GM19372 (cell line): Measurements from ENCODE around the gene HIC1.

ENCODE experiments used
- ATAC-seq: cut with Tn5 transposase; IDR thresholded peaks from one replicate; pipeline ENCODE4 v1.9.1; 2021; ENCODE audit warnings: mild to moderate bottlenecking, low read depth, moderate library complexity; ENCODE audit not compliant: unreplicated experiment

The HIC1 gene

DNA sequence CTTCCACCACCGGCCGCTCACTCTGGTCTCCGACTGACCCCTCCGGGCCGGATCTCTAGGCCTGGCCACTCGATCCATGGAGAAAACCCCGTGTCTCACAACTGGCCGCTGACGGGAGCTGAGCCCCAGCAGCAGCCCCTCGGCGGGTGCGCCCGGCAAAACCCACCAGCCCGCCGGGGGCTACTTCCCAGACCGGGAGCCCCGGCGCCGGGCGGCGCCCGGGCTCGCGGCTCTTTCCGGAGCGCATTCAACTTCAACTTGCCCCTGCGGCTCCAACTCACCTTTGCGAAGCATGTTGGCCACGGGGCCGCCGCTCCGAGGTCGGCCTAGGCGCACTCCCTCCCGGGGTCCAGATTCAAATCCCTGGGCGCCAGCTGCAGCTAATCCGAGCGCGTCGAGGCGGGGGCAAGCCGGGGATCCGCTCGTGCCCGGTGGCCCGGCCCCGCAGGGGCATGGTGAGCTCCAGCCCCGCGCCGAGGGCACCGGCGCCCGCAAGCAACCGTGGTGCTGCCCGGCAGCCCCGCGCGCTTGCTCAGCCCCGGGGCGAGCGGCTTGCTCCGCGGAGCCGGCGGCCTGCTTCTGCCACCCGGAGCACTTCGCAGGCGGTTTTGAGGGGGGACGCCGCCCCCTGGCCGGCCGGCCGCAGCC lies 30.2 kb upstream of the HIC1 start:
- ATAC-seq: no peak

DNA sequence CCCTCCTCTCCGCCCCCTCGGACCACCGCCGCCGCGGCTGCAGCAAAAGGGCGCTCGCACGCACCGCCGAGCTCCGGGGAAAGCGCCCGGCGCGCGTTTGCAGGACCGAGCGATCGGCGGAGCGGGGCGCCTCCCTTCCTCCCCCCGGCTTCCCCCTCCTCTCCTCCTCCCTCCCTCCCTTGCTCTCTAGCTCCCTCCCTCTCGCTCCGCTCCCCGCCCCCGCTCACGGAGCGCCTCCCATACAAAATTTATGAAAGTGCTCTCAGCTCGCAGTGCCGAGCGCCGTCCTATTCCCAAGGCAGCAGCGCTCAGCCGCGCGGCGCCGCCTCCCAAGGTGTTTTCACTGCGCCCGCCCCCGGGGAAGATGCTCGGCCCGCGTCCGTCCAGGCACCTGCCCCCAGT lies 29.7 kb upstream of the HIC1 start, which contains the start of gene RTN4RL1:
RTN4RL1 (minus strand) TSS at position 115 of the 402 bp plus-strand sequence. CDS start 469 bp downstream, outside the sequence.
- no peak for ATAC-seq

DNA sequence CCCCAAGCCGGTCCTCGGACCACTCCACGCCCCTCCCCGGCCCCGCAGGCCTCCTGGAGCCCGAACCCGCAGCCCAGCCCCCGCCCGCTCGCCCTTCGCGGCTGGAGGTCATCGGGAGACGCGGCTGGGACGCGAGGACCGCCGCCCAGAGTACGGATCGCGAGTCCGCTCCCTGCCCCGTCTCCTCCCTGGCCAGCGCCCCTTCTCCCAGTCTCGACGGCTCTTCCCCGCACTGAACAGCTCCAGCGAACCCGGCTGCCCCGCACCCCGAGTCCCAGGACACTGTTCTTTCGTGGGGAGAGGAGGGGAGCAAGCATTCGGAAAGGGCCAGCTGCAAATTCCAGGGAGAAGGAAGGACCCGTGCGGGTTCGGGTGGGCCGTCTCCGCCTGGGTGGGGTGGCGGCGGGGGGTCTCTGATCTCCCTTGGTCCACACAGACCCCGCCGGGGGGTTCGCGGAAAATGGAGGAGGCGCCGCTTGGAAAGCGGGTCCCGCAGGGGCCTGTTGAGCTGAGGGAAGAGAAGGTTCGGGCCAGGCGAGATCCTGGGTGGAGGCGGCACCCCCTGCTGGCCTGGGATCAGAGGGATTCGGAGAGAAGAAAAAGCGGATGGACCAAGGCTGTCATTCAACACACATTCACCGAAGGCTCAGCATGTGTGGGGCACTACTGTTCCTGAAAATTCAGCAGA lies 29.1 kb upstream of the HIC1 start:
- ATAC-seq: no peak

DNA sequence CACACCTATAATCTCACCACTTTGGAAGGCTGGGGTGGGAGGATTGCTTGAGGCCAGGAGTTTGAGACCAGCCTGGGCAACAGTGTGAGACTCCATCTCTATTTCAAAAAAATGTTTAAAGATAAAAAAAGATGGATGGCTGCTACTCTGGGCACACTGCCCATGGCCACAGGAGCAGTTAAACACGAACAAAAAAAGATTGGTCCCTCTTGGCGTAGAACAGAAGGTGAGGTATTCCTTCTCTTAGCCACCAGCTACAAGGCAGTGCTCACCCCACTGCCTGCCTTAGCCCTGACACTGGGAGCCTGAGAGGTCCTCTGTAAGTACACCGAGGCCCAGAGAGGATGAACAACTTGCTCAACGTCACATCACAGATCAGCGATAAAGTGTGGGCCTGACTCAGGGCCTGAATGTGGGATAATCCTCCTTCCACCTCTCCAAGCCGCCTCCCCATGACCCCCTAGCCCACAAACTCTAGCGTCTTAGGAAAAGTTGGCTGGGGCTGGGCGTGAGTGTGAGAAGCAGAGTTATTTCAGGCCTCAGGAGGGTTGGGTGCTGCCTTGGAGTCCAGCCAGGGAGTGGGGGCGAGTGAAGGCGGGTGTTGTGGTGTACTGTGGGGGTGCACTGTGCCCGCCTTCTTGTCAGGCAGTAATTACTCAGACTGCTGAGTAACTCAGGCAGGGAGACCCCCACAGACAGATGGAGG lies 27.2 kb upstream of the HIC1 start:
- no peak for ATAC-seq

DNA sequence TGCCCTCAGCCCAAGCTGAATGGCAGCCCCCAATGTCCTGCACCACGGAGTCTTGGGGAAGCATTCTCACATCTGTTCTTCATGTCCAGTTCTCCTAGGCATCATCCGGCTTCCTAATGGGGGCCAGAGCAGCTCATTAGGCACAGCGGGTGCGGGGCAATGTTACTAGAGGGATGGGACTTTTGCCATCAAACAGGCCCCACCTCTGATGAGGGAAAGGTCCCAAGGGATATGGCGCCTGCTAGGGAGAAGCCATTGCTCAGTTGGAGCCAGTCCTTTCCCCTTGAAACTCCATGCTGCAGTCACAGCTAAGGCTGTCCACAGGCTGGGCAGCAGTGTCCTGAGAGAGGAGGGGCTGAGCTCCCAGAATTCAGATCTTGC lies 26.7 kb upstream of the HIC1 start:
- ATAC-seq: no peak

DNA sequence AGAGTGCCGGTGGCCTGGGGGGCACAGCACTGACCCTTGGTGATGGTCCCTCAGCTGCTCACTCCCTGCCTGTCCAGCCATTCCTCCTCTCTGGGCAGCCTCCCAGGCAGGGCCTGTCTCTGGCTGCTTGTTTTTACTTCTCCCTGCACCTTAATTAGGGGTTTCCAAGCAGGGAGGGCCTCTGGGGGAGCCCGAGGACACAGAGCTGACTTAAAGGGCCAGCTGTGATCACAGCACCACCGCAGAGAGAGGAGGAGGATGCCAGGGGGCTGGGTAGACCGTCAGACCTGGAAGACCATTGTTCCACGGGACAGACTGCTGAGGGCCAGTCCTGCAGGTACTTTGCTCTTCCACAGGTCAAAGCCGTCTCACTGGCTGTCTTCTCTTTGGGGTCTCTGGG lies 26.2 kb upstream of the HIC1 start:
- ATAC-seq: no peak

DNA sequence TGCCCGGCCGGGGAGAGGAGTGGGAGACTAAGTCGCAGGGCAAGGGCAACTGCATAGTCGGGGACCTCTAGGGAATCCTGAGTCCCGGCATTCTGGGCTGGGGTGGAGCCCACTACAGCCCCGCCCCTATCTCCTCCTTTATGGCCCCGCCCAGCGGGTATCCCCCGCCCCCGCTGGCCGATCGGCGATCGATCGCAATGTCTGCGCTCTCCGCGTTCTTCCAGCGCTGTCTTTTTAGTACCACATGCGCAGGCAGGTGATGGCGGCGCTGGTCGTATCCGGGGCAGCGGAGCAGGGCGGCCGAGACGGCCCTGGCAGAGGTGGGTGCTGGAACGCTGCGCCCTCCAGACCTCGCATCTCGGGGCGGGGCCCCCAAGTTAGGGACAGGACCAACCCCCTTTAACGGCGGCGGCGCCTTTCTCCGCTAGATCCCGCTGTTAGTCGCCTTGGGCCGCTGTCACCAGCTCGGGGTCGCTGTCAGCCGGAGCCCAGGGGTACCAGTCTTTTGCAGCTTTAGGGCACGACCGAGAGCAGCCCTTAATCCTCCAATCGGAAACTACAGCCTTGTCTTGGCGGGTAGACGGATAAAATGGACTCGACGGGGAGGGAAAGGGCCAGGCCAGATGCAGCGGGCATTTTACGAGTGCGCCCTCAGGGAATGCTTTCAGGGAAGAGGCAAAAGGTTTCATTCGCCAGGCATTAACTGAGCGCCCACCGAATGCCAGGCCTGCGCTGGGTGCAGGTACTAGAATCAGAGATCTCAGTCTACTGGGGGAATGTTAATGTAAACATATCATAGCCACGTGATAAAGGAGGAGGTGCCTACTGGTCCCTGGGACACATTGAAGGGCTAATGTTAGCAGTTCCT lies 24.8 kb upstream of the HIC1 start, which contains the start of gene DPH1:
DPH1 (plus strand) TSS at position 243 of the 868 bp plus-strand sequence; CDS start at position 260, 17 bp downstream.
- peak; percentile 68 for ATAC-seq

DNA sequence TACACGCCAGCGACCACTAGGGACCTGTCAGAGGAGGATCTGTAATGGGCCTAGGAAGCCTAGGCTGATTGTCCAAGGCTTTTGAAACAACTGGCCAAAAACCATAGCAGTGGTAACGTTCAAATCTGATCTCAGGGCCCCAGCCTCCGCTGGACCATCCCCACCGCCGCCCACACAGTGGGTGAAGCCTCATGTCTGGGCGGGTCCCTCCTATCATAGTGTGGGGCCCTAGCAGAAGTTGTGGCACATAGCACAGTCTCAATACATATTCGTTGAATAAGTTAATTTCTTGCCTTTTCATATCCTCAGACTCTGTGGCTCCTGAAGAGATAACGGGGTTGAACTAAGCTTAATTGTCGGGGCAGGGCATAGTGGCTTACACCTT lies 24.1 kb upstream of the HIC1 start:
- ATAC-seq: no peak

DNA sequence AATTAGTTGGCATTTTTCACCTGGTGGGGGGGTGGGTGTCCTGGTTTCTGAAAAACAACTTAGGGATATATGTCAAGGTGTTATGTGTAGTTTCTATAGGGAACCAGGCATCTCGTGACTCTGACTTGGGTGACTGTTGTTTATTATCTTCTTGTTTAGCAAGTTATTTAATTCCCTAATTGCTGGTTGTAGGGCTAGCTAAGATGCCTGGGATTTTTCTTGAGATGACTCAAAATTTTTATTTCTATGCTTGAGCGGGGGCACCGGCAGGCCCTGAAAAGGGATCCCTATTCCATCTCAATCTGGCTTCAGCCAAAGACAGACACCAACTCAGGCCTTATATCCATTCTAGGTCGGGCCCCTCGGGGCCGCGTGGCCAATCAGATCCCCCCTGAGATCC lies 21.8 kb upstream of the HIC1 start:
- no peak for ATAC-seq

DNA sequence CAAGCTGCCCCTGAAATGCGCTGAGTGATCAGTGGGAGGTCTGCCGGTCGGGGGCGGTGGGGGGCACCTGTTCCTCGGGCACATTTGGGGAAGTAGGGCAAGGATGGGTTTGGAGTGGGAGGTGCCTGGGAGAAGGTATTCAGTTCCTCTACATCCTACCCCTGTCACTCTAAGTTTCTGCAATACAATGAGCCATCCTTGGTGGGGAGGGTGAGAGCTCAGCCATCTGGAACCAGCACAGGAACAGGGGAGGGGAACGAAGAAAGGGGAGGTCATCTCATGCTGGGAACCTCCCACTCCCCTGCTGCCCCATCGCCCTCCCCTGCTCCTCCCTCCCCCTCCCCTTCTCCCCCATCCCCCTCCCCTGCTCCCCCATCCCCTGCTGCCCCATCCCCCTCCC lies 20.7 kb upstream of the HIC1 start:
- ATAC-seq: no peak

DNA sequence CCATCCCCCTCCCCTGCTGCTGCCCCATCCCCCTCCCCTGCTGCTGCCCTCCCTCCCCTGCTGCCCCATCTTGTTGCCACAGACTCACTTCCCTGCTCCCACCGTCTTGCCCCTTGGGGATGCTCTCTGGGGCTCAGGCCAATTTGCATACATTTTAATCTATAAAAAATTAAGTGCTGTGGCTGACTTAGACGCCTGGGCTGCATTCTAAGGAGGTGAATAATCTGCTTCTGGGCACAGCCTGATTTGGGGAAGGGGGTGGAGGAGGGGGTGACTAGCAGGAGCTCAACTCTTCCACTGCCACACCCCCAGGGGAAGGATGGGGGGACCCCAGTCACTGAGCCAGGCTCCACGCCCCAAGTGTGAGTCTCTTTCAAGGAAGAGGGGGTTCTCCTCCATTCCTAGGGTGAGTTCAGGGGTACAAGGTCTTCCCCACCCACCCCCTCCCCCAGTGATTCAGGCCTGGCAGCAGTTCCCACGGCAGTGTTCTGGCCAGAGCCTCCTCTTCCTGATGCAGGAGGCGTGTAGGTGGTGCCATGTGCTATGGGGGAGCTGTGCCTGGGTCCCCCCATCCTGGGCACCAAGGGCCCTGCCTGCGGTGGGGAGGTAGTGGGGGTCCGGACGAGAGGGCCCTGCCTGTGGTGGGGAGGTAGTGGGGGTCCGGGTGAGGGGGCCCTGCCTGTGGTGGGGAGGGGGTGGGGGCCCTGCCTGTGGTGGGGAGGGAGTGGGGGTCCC lies 19.9 kb upstream of the HIC1 start:
- ATAC-seq: no peak

DNA sequence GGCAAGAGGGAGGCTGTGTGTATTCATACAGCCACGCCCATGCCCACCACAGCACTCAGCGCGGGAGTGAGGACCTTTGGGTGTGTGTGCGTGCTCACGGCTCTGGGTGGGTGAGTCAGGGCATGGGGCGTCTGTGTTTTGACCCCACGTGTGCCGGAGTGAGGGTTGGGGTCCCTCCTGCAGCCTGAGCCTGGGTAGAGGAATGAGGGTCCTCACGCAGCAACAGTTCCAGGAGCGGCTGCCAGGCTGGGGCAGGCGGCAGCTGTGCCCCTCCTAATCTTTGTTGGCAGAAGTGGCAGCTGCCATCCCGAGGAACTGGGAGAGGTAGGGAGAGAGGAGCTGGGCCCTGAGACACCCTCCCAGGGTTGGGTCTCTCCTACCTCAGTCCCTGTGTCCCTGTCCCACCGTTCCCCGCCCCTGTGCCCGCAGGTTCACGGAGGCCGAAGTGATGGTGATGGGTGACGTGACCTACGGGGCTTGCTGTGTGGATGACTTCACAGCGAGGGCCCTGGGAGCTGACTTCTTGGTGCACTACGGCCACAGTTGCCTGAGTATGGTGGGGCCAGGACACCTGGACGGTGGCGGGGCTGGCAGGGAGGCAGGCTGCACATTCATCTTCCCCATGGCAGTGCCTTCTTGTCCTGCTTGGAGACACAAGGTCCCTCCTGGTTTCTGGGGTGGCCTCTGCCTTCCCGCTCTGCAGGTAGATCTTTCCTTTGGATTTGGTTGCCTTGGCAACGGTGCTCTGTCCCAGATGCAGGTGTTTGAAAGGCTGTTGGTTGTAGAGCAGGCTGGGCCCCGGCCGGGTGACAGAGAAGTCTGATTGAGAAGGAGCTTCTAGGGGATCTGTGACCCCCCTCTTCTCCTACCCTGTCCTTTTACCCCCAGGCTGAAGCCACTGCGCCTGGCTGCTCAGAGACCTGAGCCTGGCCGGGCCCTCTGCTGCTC lies 19.1 kb upstream of the HIC1 start:
- ATAC-seq: no peak

DNA sequence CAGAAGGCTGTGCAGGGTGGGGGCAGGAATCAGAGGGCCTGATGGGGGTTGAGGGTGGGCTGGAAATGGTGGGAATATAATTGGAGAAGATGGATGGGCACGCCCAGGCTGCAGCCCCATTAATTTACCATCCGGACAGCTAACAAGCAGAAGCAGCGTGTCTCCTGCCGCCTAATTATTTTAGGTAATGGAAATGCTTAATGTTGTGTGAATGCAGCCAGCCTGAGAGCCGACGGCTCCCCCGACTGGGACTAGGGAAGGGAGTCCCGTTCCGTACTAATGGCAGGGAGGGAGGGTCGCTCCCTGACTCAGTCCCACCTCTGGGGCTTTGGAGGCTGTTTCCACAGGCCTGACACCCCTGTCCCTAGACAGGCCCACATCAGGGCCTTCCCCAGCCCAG lies 17.7 kb upstream of the HIC1 start:
- no peak for ATAC-seq

DNA sequence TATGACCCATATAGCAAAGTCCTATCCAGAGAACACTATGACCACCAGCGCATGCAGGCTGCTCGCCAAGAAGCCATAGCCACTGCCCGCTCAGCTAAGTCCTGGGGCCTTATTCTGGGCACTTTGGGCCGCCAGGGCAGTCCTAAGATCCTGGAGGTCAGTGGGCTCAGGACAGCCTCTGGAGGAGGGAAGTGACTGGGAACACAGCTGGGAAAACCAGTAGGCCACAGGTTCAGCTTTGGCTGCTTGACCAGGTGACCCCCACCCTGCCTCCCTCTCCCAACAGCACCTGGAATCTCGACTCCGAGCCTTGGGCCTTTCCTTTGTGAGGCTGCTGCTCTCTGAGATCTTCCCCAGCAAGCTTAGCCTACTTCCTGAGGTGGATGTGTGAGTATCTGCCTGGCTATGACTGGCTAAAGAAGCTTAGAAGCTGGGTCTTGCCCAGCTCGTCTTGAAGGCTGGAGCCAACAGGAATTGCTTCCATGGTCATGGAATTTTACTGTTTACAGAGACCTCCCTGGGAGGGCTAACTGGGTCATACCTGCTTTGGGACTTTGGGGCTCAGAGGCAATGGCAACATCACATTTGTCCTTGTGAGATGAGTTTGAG lies 14.6 kb upstream of the HIC1 start:
- ATAC-seq: no peak

DNA sequence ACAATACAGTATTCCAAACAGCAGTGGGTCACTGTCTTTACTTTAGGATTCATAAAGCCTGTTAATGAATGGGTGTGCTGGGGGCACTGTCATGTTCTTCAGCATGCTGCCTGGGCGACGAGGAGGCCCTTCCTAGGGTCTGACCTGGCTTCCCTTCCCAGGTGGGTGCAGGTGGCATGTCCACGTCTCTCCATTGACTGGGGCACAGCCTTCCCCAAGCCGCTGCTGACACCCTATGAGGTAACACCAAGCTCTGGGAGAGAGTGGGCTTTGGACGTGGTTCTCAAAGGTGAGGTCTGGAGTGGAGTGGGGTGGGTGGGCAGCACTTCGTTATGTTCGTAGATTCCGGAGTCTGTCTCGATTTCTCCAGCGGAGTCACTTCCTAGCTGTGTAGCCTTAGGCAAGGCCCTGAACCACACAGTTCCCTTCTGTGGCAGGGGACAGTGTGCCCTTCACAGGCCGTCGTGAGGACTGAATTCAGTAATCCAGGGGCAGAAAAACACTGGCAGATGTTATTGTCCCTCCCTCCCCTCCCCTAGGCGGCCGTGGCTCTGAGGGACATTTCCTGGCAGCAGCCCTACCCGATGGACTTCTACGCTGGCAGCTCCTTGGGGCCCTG lies 13.9 kb upstream of the HIC1 start:
- no peak for ATAC-seq

DNA sequence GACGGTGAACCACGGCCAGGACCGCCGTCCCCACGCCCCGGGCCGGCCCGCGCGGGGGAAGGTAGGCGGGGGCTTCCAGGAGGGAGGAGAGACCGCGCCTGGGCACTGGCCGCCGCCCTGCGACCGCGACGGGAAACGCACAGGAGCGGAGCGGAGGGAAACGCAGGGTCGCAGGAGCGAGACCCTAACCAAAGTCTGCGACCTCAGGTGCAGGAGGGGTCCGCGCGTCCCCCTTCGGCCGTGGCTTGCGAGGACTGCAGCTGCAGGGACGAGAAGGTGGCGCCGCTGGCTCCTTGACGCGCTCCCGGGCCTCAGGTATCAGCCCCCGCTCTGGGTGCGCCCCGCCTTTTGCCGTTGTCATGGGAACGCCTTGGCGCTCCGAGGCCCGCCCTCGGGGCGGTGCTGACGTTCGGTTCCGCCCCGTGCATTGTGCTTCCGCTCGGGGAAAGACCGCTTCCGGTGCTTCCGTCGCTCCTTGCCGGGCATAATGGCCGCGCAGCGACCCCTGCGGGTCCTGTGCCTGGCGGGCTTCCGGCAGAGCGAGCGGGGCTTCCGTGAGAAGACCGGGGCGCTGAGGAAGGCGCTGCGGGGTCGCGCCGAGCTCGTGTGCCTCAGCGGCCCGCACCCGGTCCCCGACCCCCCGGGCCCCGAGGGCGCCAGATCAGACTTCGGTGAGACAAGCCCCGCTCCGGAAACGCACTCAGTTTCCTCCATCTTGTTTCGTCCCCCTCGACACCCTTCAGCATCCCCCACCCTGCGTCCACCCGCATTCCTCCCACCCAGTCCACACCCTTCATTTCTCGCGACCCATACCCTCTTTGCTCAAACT lies 13.1 kb upstream of the HIC1 start, which contains the start of gene OVCA2:
OVCA2 (plus strand) TSS at position 462 of the 829 bp plus-strand sequence; CDS start at position 488, 26 bp downstream.
- peak; percentile 95 for ATAC-seq

DNA sequence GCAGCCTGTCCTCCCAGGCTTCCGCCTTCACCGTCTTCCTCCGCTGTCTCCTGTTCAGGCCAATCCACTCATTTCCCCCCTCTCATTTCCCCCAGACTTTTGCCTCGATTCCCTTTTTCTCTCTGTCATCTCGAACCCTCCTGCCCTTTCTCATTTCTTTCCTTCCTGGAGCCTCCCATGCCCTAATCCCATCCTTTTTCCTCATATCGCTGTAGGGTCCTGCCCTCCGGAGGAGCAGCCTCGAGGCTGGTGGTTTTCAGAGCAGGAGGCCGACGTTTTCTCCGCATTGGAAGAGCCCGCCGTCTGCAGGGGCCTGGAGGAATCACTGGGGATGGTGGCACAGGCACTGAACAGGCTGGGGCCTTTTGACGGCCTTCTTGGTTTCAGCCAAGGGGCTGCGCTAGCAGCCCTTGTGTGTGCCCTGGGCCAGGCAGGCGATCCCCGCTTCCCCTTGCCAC lies 12.5 kb upstream of the HIC1 start:
- no peak for ATAC-seq
